Vagina (tissue), 2 donors: ENCODE results near the gene PLPP2.

Experiments used
- POLR2A ChIP-seq, 2 donors: fragments of 450-650 bp; IDR thresholded peaks; one replicate each; pipeline ENCODE4 v1.6.1; 2017; ENCODE audit warnings: antibody characterized with exemption in 2 of 2, mild to moderate bottlenecking in 2 of 2, moderate library complexity in 2 of 2
- POLR2AphosphoS5 ChIP-seq, 2 donors: sonication (generic); formaldehyde crosslinking; IDR thresholded peaks; one replicate each; pipeline ENCODE4 v1.9.0; 2017; ENCODE audit warnings: antibody characterized with exemption in 2 of 2, mild to moderate bottlenecking in 2 of 2, low read depth in 1 of 2; ENCODE audit not compliant: insufficient read depth in 1 of 2
- TF ChIP-seq, protein P1 (sequence below), 3 experiments: fragments of 450-650 bp in 2 of 3; fragments of 200-600 bp in 1 of 3; sonication (generic) in 1 of 3; IDR thresholded peaks; one replicate each; pipeline ENCODE4 v1.5.1; 2017 to 2019; ENCODE audit warnings: antibody characterized with exemption in 3 of 3, mild to moderate bottlenecking in 2 of 3, moderate library complexity in 2 of 3

- TF ChIP-seq POLR2AphosphoS5 (IDR thresholded peaks at IDR 0.05; ENCODE audit: insufficient read depth in 1 of 2, low read depth in 1 of 2) (no peak), POLR2A (IDR thresholded peaks at IDR 0.05) (no peak)
- TF ChIP-seq, protein P1, sequence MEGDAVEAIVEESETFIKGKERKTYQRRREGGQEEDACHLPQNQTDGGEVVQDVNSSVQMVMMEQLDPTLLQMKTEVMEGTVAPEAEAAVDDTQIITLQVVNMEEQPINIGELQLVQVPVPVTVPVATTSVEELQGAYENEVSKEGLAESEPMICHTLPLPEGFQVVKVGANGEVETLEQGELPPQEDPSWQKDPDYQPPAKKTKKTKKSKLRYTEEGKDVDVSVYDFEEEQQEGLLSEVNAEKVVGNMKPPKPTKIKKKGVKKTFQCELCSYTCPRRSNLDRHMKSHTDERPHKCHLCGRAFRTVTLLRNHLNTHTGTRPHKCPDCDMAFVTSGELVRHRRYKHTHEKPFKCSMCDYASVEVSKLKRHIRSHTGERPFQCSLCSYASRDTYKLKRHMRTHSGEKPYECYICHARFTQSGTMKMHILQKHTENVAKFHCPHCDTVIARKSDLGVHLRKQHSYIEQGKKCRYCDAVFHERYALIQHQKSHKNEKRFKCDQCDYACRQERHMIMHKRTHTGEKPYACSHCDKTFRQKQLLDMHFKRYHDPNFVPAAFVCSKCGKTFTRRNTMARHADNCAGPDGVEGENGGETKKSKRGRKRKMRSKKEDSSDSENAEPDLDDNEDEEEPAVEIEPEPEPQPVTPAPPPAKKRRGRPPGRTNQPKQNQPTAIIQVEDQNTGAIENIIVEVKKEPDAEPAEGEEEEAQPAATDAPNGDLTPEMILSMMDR (IDR thresholded peaks at IDR 0.05): no peak
These were observed 18.0 kb upstream of the PLPP2 start for GRCh38 chr19:309206-309565.
